Neural progenitor cell (in vitro differentiated cells): Measurements from ENCODE around the gene ALLC. TPM values are rescaled to one million over a fixed set of nuclear protein-coding genes. Genes with fewer than 3 reads are reported as not detected.
"Not testable (repeated sequence)": the region's sequence is repeated elsewhere in the genome, so short reads cannot be mapped to it uniquely, and the experiment has no call there.

Experiments used
- DNase-seq: peaks from one replicate; pipeline ENCODE4 v3.0.0-alpha.2; 2016; ENCODE audit warnings: low spot score
- H2AFZ ChIP-seq: fragments of 200-600 bp; sonication (generic); replicated peaks from 2 replicates; pipeline ENCODE4 v1.6.1; 2016; ENCODE audit warnings: antibody characterized with exemption
- H3F3A ChIP-seq: fragments of 200-600 bp; sonication (generic); 2 replicates; pipeline ENCODE4 v1.6.1; 2016; ENCODE audit warnings: antibody characterized with exemption, low read depth
- H3K27ac ChIP-seq: fragments of 200-600 bp; sonication (generic); 2 replicates; pipeline ENCODE4 v1.5.1; 2016; ENCODE audit warnings: mild to moderate bottlenecking
- H3K27me3 ChIP-seq: fragments of 200-600 bp; sonication (generic); 2 replicates; pipeline ENCODE4 v1.6.1; 2016; ENCODE audit warnings: mild to moderate bottlenecking, moderate library complexity
- H3K36me3 ChIP-seq: fragments of 200-600 bp; sonication (generic); 2 replicates; pipeline ENCODE4 v1.5.1; 2016
- H3K4me1 ChIP-seq: fragments of 200-600 bp; sonication (generic); 2 replicates; pipeline ENCODE4 v1.6.1; 2016; ENCODE audit warnings: mixed run types
- H3K4me2 ChIP-seq: fragments of 200-600 bp; sonication (generic); 2 replicates; pipeline ENCODE4 v1.6.1; 2016
- H3K4me3 ChIP-seq: fragments of 200-600 bp; sonication (generic); 2 replicates; pipeline ENCODE4 v1.5.1; 2016
- H3K79me2 ChIP-seq: fragments of 200-600 bp; sonication (generic); 2 replicates; pipeline ENCODE4 v1.6.1; 2016; ENCODE audit warnings: low read depth
- H3K9ac ChIP-seq: fragments of 200-600 bp; sonication (generic); 2 replicates; pipeline ENCODE4 v1.6.1; 2016
- H3K9me3 ChIP-seq: fragments of 200-600 bp; sonication (generic); 2 replicates; pipeline ENCODE4 v1.5.1; 2016; ENCODE audit warnings: low read depth
- H4K20me1 ChIP-seq: fragments of 200-600 bp; sonication (generic); 2 replicates; pipeline ENCODE4 v1.6.1; 2016; ENCODE audit warnings: low read depth
- H3K27ac Mint-ChIP-seq: 3 replicates; pipeline ENCODE4 v1.8.0; 2021; ENCODE audit warnings: mixed read lengths
- H3K27me3 Mint-ChIP-seq: 2 replicates; pipeline ENCODE4 v1.8.0; 2022; ENCODE audit warnings: low read depth, mild to moderate bottlenecking, inconsistent platforms, moderate library complexity, mixed read lengths; ENCODE audit not compliant: insufficient read depth
- H3K36me3 Mint-ChIP-seq: 3 replicates; pipeline ENCODE4 v1.8.0; 2021; ENCODE audit warnings: mixed read lengths
- H3K4me1 Mint-ChIP-seq: 3 replicates; pipeline ENCODE4 v1.8.0; 2021; ENCODE audit warnings: mixed read lengths
- H3K4me3 Mint-ChIP-seq: 3 replicates; pipeline ENCODE4 v1.8.0; 2021; ENCODE audit warnings: mild to moderate bottlenecking, moderate library complexity, mixed read lengths
- H3K9me3 Mint-ChIP-seq: 3 replicates; pipeline ENCODE4 v1.8.0; 2020; ENCODE audit warnings: mixed read lengths
- CTCF ChIP-seq: fragments of 200-600 bp; sonication (generic); IDR thresholded peaks from 2 replicates; pipeline ENCODE4 v1.5.1; 2017; ENCODE audit warnings: antibody characterized with exemption, mild to moderate bottlenecking
- EZH2 ChIP-seq: fragments of 200-600 bp; sonication (generic); IDR thresholded peaks from 2 replicates; pipeline ENCODE4 v1.6.1; 2017; ENCODE audit warnings: antibody characterized with exemption, mild to moderate bottlenecking, moderate library complexity
- EZH2phosphoT487 ChIP-seq: fragments of 200-600 bp; sonication (generic); IDR thresholded peaks from 2 replicates; pipeline ENCODE4 v1.6.1; 2017; ENCODE audit warnings: antibody characterized with exemption
- total RNA-seq: library from RNA; depleted of rRNA; stranded (reverse); fragments of >200 nt; gene quantifications from 2 replicates; pipeline ENCODE4 v1.2.3, GENCODE V29; 2015; ENCODE audit warnings: low replicate concordance

ALLC gene
- total RNA-seq, 1 donor from 2014 or later: not detected

GRCh38 chr2:3617198-3617890, 40.7 kb upstream of the ALLC start:
- no peak overlapping the region for H3K4me2 ChIP-seq
- H3K4me1 Mint-ChIP-seq: no peaks in the 10 kb centered on the region
- H2AFZ ChIP-seq: no peak overlapping the region
- H3K27me3 Mint-ChIP-seq: peaks cover 3% of the 10 kb centered on the region
- H3K27me3 ChIP-seq: peaks cover 14% of the 10 kb centered on the region
- H3K9ac ChIP-seq: no peak overlapping the region
- no peak for TF ChIP-seq EZH2
- TF ChIP-seq CTCF: no peak
- TF ChIP-seq EZH2phosphoT487: no peak
- H3K9me3 ChIP-seq: peaks cover 4% of the 10 kb centered on the region
- DNase-seq: no peak
- no peak overlapping the region for H3K4me3 ChIP-seq
- H3K36me3 Mint-ChIP-seq: no peaks in the 10 kb centered on the region
- peaks cover 44% of the 10 kb centered on the region for H3K9me3 Mint-ChIP-seq
- H4K20me1 ChIP-seq: no peaks in the 10 kb centered on the region
- H3F3A ChIP-seq: no peaks in the 10 kb centered on the region
- H3K79me2 ChIP-seq: no peaks in the 10 kb centered on the region
- H3K27ac Mint-ChIP-seq: no peak overlapping the region
- no peak overlapping the region for H3K27ac ChIP-seq
- H3K4me1 ChIP-seq: no peaks in the 10 kb centered on the region
- no peaks in the 10 kb centered on the region for H3K36me3 ChIP-seq
- H3K4me3 Mint-ChIP-seq: no peak overlapping the region

- TF ChIP-seq EZH2phosphoT487: no peak
- no peak for TF ChIP-seq EZH2
- TF ChIP-seq CTCF: no peak
- no peak for DNase-seq
- Histone ChIP-seq H3K27ac (no peak overlapping the region), H3K4me3 (no peak overlapping the region), H3K79me2 (no peaks in the 10 kb centered on the region), H3K4me2 (no peak overlapping the region), H4K20me1 (no peaks in the 10 kb centered on the region), H3K9ac (no peak overlapping the region), H3K4me1 (no peaks in the 10 kb centered on the region), H3K36me3 (no peaks in the 10 kb centered on the region), H3K9me3 (peaks cover 4% of the 10 kb centered on the region), H3K27me3 (peaks cover 4% of the 10 kb centered on the region), H3F3A (no peaks in the 10 kb centered on the region), H2AFZ (no peak overlapping the region)
- Mint-ChIP-seq H3K4me1 (no peaks in the 10 kb centered on the region), H3K4me3 (no peak overlapping the region), H3K9me3 (peaks cover 41% of the 10 kb centered on the region), H3K36me3 (no peaks in the 10 kb centered on the region), H3K27ac (no peak overlapping the region), H3K27me3 (no peaks in the 10 kb centered on the region)
These were observed 39.6 kb upstream of the ALLC start for GRCh38 chr2:3618367-3618766.

DNA sequence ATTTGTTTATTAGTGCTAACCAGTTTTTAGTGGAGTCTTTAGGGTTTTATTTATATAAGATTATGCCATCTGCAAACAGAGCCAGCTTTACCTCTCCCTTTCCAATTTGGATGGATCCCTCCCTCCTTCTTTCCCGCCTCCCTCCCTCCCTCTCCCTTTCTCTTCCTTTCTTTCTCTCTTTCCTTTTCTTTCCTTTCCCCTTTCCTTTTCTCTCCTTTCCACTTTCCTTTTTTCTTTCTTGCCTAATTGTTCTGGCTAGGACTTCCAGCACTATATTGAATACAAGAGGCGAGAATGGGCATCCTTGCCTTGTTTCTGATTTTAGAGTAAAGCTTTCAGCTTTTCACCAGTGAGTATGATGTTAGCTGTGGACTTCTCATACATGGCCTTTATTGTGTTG, 39.0 kb upstream of the ALLC start:
- Mint-ChIP-seq H3K27me3 (no peaks in the 10 kb centered on the region), H3K4me3 (no peak overlapping the region), H3K27ac (no peak overlapping the region), H3K36me3 (no peaks in the 10 kb centered on the region), H3K9me3 (peaks cover 37% of the 10 kb centered on the region), H3K4me1 (no peaks in the 10 kb centered on the region)
- no peak for TF ChIP-seq EZH2
- no peaks in the 10 kb centered on the region for H4K20me1 ChIP-seq
- H3K36me3 ChIP-seq: no peaks in the 10 kb centered on the region
- no peak overlapping the region for H3K4me3 ChIP-seq
- no peak overlapping the region for H2AFZ ChIP-seq
- no peak overlapping the region for H3K4me2 ChIP-seq
- no peaks in the 10 kb centered on the region for H3K4me1 ChIP-seq
- H3F3A ChIP-seq: no peaks in the 10 kb centered on the region
- DNase-seq: no peak
- H3K27ac ChIP-seq: no peak overlapping the region
- peaks cover 4% of the 10 kb centered on the region for H3K9me3 ChIP-seq
- H3K27me3 ChIP-seq: no peaks in the 10 kb centered on the region
- no peak overlapping the region for H3K9ac ChIP-seq
- H3K79me2 ChIP-seq: no peaks in the 10 kb centered on the region

DNA sequence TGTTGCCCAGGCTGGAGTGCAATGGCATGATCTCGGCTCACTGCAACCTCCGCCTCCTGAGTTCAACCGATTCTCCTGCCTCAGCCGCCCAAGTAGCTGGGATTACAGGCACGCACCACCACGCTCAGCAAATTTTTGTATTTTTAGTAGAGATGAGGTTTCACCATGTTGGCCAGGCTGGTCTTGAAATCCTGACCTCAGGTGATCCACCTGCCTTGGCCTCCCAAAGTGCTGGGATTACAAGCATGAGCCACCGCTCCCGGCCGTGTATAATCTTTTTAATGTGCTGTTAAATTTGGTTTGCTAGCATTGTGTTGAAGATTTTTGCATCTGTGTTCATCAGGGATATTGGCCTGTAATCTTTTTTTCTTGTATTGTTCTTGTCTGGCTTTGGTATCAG, 38.3 kb upstream of the ALLC start:
- H3F3A ChIP-seq, H3K9me3 ChIP-seq, H3K4me3 Mint-ChIP-seq, H2AFZ ChIP-seq, H3K27me3 ChIP-seq, H3K27me3 Mint-ChIP-seq, DNase-seq, H3K79me2 ChIP-seq, H3K9ac ChIP-seq, H3K36me3 Mint-ChIP-seq, H3K4me3 ChIP-seq, H3K36me3 ChIP-seq, H3K4me2 ChIP-seq, H4K20me1 ChIP-seq, H3K4me1 ChIP-seq, H3K27ac ChIP-seq, H3K4me1 Mint-ChIP-seq, H3K27ac Mint-ChIP-seq: not testable (repeated sequence)
- H3K9me3 Mint-ChIP-seq: peaks cover 33% of the 10 kb centered on the region
